GM19023 (cell line): Measurements from ENCODE around the gene EPG5.

ENCODE experiments used
- ATAC-seq: cut with Tn5 transposase; IDR thresholded peaks from one replicate; pipeline ENCODE4 v1.9.1; 2021; ENCODE audit warnings: mild to moderate bottlenecking, moderate library complexity; ENCODE audit not compliant: unreplicated experiment

The EPG5 gene

GRCh38 chr18:45926085-45926484, 41.0 kb downstream of the EPG5 start:
- no peak for ATAC-seq

GRCh38 chr18:45923138-45923537, 44.0 kb downstream of the EPG5 start:
- no peak for ATAC-seq

GRCh38 chr18:45920367-45920766, 46.8 kb downstream of the EPG5 start:
- ATAC-seq = no peak

- no peak for ATAC-seq
These were observed 50.8 kb downstream of the EPG5 start for GRCh38 chr18:45916302-45916701.

GRCh38 chr18:45913276-45913675, 53.9 kb downstream of the EPG5 start:
- no peak for ATAC-seq

- no peak for ATAC-seq
These were observed 56.6 kb downstream of the EPG5 start for GRCh38 chr18:45910405-45911023.

GRCh38 chr18:45901654-45902210, 65.4 kb downstream of the EPG5 start:
- ATAC-seq = no peak

GRCh38 chr18:45900623-45901022, 66.5 kb downstream of the EPG5 start:
- no peak for ATAC-seq

- ATAC-seq = no peak
These were observed 70.1 kb downstream of the EPG5 start for GRCh38 chr18:45896991-45897390.

- ATAC-seq = no peak
These were observed 70.7 kb downstream of the EPG5 start for GRCh38 chr18:45896452-45896851.

GRCh38 chr18:45895339-45895738, 71.8 kb downstream of the EPG5 start:
- ATAC-seq = no peak

GRCh38 chr18:45894818-45895217, 72.3 kb downstream of the EPG5 start:
- ATAC-seq = no peak

GRCh38 chr18:45891806-45892205, 75.3 kb downstream of the EPG5 start:
- no peak for ATAC-seq

- ATAC-seq = no peak
These were observed 76.5 kb downstream of the EPG5 start for GRCh38 chr18:45890606-45891005.

- no peak for ATAC-seq
These were observed 77.6 kb downstream of the EPG5 start for GRCh38 chr18:45889419-45890064.

- no peak for ATAC-seq
These were observed 79.5 kb downstream of the EPG5 start for GRCh38 chr18:45887585-45887984.

- no peak for ATAC-seq
These were observed 86.1 kb downstream of the EPG5 start for GRCh38 chr18:45880876-45881558.

GRCh38 chr18:45879681-45880655, 87.2 kb downstream of the EPG5 start:
- peak; percentile 81 for ATAC-seq

GRCh38 chr18:45877403-45877802, 89.7 kb downstream of the EPG5 start:
- no peak for ATAC-seq

GRCh38 chr18:45876161-45876560, 91.0 kb downstream of the EPG5 start:
- no peak for ATAC-seq
